ENCODE measurements around the gene BTBD9. TPM values are rescaled to one million over a fixed set of nuclear protein-coding genes. Genes with fewer than 3 reads are reported as not detected.

Gene BTBD9
- polyA plus RNA-seq, 1 experiment: 5.4 TPM

DNA sequence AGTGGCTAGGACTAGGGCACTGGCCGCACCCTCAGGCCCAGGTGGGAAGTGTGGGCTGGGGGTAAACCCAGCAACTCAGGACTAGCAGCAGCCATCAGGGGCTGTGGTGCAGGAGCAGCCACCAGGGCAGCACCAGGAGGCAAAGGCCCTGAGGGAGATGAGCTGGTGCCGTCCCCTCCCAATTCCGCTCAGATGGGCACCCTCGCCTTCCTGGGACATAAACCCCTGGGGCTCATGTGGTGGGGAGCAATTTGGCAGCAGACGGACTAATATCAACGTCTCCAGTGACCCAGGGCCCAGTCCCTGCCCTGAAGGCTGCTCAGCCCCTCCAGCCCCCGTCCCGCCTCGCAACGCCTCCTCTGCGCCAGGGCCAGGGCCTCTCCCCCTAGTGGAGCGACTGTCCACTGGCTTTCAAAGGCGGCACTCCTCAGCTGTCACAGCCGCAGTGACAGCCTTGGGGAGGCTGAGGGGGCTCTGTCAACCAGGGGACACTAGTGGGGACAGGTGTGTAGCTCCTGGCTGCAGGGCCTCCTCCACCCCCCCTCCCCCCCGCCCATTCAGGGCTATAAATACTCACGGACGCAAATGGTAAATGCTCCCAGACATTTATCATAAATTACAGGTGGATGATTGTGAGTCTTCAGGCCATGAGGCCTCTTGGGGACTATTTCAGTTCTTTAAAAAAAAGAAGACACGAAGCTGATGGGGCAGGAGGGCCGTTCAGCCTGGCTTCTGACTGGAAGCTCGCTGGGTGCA lies 470.3 kb downstream of the BTBD9 start:
- DNase-seq (ENCODE audit: low read depth): no peak
- ChIA-PET CTCF (no interaction called here), POLR2A (no interaction called here)
- Histone ChIP-seq H3K36me3 (ENCODE audit: control insufficient read depth, insufficient read depth, low read length) (peaks cover 2% of the 10 kb centered on the region; the same call in 1 of the 2 replicates), H3K4me3 (ENCODE audit: low read depth, low read length) (no peak overlapping the region), H3K27me3 (ENCODE audit: control insufficient read depth, insufficient read depth, low read length) (no peaks in the 10 kb centered on the region)
- no peak for TF ChIP-seq CTCF (IDR thresholded peaks at IDR 0.05; ENCODE audit: insufficient read depth, low read depth, low read length)

DNA sequence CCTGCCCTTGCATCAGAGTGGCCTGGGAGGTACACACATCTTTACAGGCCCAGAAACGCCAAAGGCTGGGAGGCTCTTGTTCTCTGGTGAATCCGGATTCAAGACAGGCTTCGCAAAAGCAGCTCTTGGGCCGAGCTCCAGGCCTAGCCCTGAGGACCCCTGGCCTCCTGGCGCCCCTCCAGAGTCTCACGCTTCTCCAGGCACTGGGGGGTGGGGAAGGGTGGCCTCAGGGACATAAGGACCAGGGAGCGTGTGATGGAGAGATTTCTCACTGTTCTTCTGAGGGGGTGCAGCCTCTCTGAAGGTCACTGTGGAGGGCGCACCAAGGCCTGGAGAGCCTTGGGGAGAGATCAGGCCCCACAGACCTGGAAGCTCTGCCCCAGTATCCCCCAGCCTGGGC lies 471.0 kb downstream of the BTBD9 start:
- ChIA-PET CTCF (no interaction called here), POLR2A (interaction anchor here (0.6 kb wide), 1 partner anchor 72 kb away, joined by 3 read pairs; no protein-coding TSS in a partner anchor)
- Histone ChIP-seq H3K36me3 (ENCODE audit: control insufficient read depth, insufficient read depth, low read length) (peaks cover 2% of the 10 kb centered on the region; the same call in 1 of the 2 replicates), H3K27me3 (ENCODE audit: control insufficient read depth, insufficient read depth, low read length) (no peaks in the 10 kb centered on the region), H3K4me3 (ENCODE audit: low read depth, low read length) (no peak overlapping the region)
- no peak for TF ChIP-seq CTCF (IDR thresholded peaks at IDR 0.05; ENCODE audit: insufficient read depth, low read depth, low read length)
- no peak for DNase-seq (ENCODE audit: low read depth)

- POLR2A ChIA-PET: interaction anchor here (0.6 kb wide), 1 partner anchor 73 kb away, joined by 3 read pairs; no protein-coding TSS in a partner anchor
- CTCF ChIA-PET: no interaction called here
Measured at GRCh38 chr6:38168126-38168525, 471.6 kb downstream of the BTBD9 start.

DNA sequence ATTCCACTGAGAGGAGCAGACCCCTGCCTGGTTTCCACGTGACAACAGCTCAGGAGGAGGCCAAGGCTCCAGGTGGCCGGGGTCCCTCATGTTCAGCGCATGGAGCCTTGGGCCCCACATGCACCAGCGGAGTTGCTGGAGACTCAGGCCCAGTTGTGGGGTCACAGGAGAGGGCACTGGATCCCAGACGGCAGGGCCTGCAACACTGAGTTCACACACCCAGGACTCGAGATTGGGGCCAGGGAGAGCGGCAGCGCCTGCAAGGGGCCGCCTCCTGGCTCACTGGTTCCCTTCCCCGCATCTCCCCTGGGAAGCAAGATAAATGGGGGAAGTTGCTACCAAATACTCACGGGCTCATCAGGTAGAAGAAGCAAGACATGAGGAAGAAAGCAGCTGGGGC lies 472.1 kb downstream of the BTBD9 start:
- POLR2A ChIA-PET: no interaction called here
- no peak for TF ChIP-seq CTCF (IDR thresholded peaks at IDR 0.05; ENCODE audit: insufficient read depth, low read depth, low read length)
- no peak overlapping the region for H3K4me3 ChIP-seq (ENCODE audit: low read depth, low read length)
- DNase-seq (ENCODE audit: low read depth): no peak
- H3K36me3 ChIP-seq (ENCODE audit: control insufficient read depth, insufficient read depth, low read length): peaks cover 2% of the 10 kb centered on the region; the same call in 1 of the 2 replicates
- H3K27me3 ChIP-seq (ENCODE audit: control insufficient read depth, insufficient read depth, low read length): no peaks in the 10 kb centered on the region
- CTCF ChIA-PET: no interaction called here

More at GRCh38 chr6:38168126-38168525, 471.6 kb downstream of the BTBD9 start:
- Histone ChIP-seq H3K4me3 (ENCODE audit: low read depth, low read length) (no peak overlapping the region), H3K36me3 (ENCODE audit: control insufficient read depth, insufficient read depth, low read length) (peaks cover 2% of the 10 kb centered on the region; the same call in 1 of the 2 replicates), H3K27me3 (ENCODE audit: control insufficient read depth, insufficient read depth, low read length) (no peaks in the 10 kb centered on the region)
- no peak for DNase-seq (ENCODE audit: low read depth)
- no peak for TF ChIP-seq CTCF (IDR thresholded peaks at IDR 0.05; ENCODE audit: insufficient read depth, low read depth, low read length)

- no peak for TF ChIP-seq CTCF (IDR thresholded peaks at IDR 0.05; ENCODE audit: insufficient read depth, low read depth, low read length)
- DNase-seq (ENCODE audit: low read depth): no peak
- Histone ChIP-seq H3K4me3 (ENCODE audit: low read depth, low read length) (no peak overlapping the region), H3K36me3 (ENCODE audit: control insufficient read depth, insufficient read depth, low read length) (no peaks in the 10 kb centered on the region), H3K27me3 (ENCODE audit: control insufficient read depth, insufficient read depth, low read length) (no peaks in the 10 kb centered on the region)
- CTCF ChIA-PET: no interaction called here
- POLR2A ChIA-PET: no interaction called here
Measured at GRCh38 chr6:38166411-38167240, 473.1 kb downstream of the BTBD9 start.

Measured in BJ (cell line).